Endothelial cell of umbilical vein (primary cell): ENCODE data around the gene PDX1. TPM values are rescaled to one million over a fixed set of nuclear protein-coding genes. Genes with fewer than 3 reads are reported as not detected.

Source experiments
- BruUV-seq: library from RNA; stranded (reverse); fragments of 400-500 nt; replicated peaks from 2 replicates; lab custom pipeline; 2021; lab: Mats Ljungman, UMichigan
- CTCF ChIA-PET: fragments of 300-600, 350-600 bp; sonication (Branson Sonifier 250); formaldehyde crosslinking; loops from one replicate; lab custom pipeline; 2021; ENCODE audit warnings: antibody characterized with exemption, inconsistent platforms; lab: Charles Lee
- POLR2A ChIA-PET: fragments of 300-600, 350-600 bp; sonication (Branson Sonifier 250); formaldehyde crosslinking; loops from one replicate; lab custom pipeline; 2021; ENCODE audit warnings: antibody characterized with exemption, inconsistent platforms; lab: Charles Lee
- DNase-seq: peaks from one replicate; pipeline ENCODE4 v3.0.0-alpha.2; 2011; ENCODE audit warnings: low read depth, low spot score
- FAIRE-seq: peaks from 2 replicates; lab custom pipeline; 2011; peaks lifted over from hg19 to GRCh38; lab: Jason Lieb, UNC
- H2AFZ ChIP-seq: 2 replicates; pipeline ENCODE4 v1.6.0; 2012; ENCODE audit warnings: low read depth, low read length, control low read depth, inconsistent platforms
- H3K27ac ChIP-seq: 2 replicates; pipeline ENCODE4 v1.5.1; 2011; ENCODE audit warnings: low read depth, mild to moderate bottlenecking, control low read depth, low read length, moderate library complexity; ENCODE audit not compliant: insufficient read depth
- H3K27me3 ChIP-seq, 2 experiments: 2 replicates each; pipeline versions ENCODE4 v1.6.0 to v1.6.1; 2011; ENCODE audit warnings: low read length in 2 of 2, mixed read lengths in 1 of 2; ENCODE audit not compliant: control insufficient read depth in 2 of 2, insufficient read depth in 2 of 2
- H3K36me3 ChIP-seq, 2 experiments: 2 replicates in 1 of 2; 3 replicates in 1 of 2; pipeline ENCODE4 v1.5.1; 2011; ENCODE audit warnings: low read length in 2 of 2, mild to moderate bottlenecking in 1 of 2, moderate library complexity in 1 of 2; ENCODE audit not compliant: control insufficient read depth in 2 of 2, insufficient read depth in 2 of 2; ENCODE audit errors: extremely low read depth in 1 of 2
- H3K4me1 ChIP-seq: 3 replicates; pipeline ENCODE4 v1.5.1; 2011; ENCODE audit warnings: mild to moderate bottlenecking, low read length; ENCODE audit not compliant: control insufficient read depth, insufficient read depth; ENCODE audit errors: extremely low read depth
- H3K4me2 ChIP-seq: 2 replicates; pipeline ENCODE4 v1.6.1; 2011; ENCODE audit warnings: low read length, control low read depth, mixed read lengths; ENCODE audit not compliant: insufficient read depth
- H3K4me3 ChIP-seq, 3 experiments: fragments of 200-600 bp in 1 of 3; sonication (generic), shearing (Covaris generic) in 1 of 3; replicated peaks in 1 of 3; 2 replicates each; pipeline ENCODE4 v1.5.1; 2011 to 2016; ENCODE audit warnings: control low read depth in 3 of 3, low read length in 3 of 3, mild to moderate bottlenecking in 2 of 3, inconsistent platforms in 1 of 3, low read depth in 1 of 3, moderate library complexity in 1 of 3; ENCODE audit not compliant: insufficient read depth in 1 of 3
- H3K79me2 ChIP-seq: 2 replicates; pipeline ENCODE4 v1.6.0; 2012; ENCODE audit warnings: low read length, inconsistent platforms; ENCODE audit not compliant: control insufficient read depth, insufficient read depth
- H3K9ac ChIP-seq: replicated peaks from 2 replicates; pipeline ENCODE3; 2011; ENCODE audit warnings: low read length, control low read depth; ENCODE audit not compliant: insufficient read depth; ENCODE audit errors: extremely low read depth
- H3K9me1 ChIP-seq: replicated peaks from 3 replicates; pipeline ENCODE4 v1.6.0; 2011; ENCODE audit warnings: mild to moderate bottlenecking, low read length; ENCODE audit not compliant: control insufficient read depth, insufficient read depth; ENCODE audit errors: extremely low read depth
- H3K9me3 ChIP-seq: replicated peaks from 2 replicates; pipeline ENCODE4 v1.5.1; 2012; ENCODE audit warnings: low read length, inconsistent platforms; ENCODE audit not compliant: control insufficient read depth, insufficient read depth
- H4K20me1 ChIP-seq: replicated peaks from 2 replicates; pipeline ENCODE3; 2011; ENCODE audit warnings: mild to moderate bottlenecking, low read length; ENCODE audit not compliant: control insufficient read depth, insufficient read depth; ENCODE audit errors: extremely low read depth
- EZH2 ChIP-seq: IDR thresholded peaks from 2 replicates; pipeline ENCODE4 v1.6.1; 2012; ENCODE audit warnings: borderline replicate concordance, low read depth, mild to moderate bottlenecking, moderate library complexity, low read length, inconsistent platforms; ENCODE audit not compliant: severe bottlenecking
- FOS ChIP-seq: IDR thresholded peaks from 2 replicates; pipeline ENCODE4 v1.6.1; 2011; ENCODE audit warnings: mild to moderate bottlenecking, low read length, moderate library complexity, borderline replicate concordance; ENCODE audit not compliant: insufficient read depth
- GATA2 ChIP-seq: IDR thresholded peaks from 2 replicates; pipeline ENCODE4 v1.7.0; 2011; ENCODE audit warnings: low read depth, mild to moderate bottlenecking, moderate library complexity, mixed read lengths, low read length; ENCODE audit not compliant: insufficient read length, insufficient read depth
- JUN ChIP-seq: IDR thresholded peaks from 2 replicates; pipeline ENCODE4 v1.6.1; 2011; ENCODE audit warnings: borderline replicate concordance, low read depth; ENCODE audit not compliant: insufficient read length, insufficient read depth
- MYC ChIP-seq: IDR thresholded peaks from one replicate; pipeline ENCODE4 v1.6.1; 2011; ENCODE audit warnings: mild to moderate bottlenecking, low read depth, low read length
- POLR2A ChIP-seq: IDR thresholded peaks from 2 replicates; pipeline ENCODE4 v1.6.1; 2012; ENCODE audit warnings: low read depth, mild to moderate bottlenecking, control low read depth, low read length
- dilution Hi-C: fragments of 300-500 bp; cut with MboI; formaldehyde crosslinking; loops from one replicate; pipeline ENCODE4 v1.15.0; 2019; ENCODE audit warnings: low sequenced_read_pairs; ENCODE audit not compliant: extremely low pct_ligation_motif_present
- intact Hi-C: fragments of 100-400 bp; cut with micrococcal nuclease; formaldehyde crosslinking; loops from one replicate; pipeline ENCODE4 v1.10.0; 2022
- polyA plus RNA-seq, 4 experiments: library from polyadenylated mRNA; depleted of rRNA in 3 of 4; stranded (reverse) in 3 of 4; unstranded in 1 of 4; fragments of >200 nt; gene quantifications; 2 replicates each; pipeline versions ENCODE4 v1.2.1 to v1.2.3, GENCODE V29; 2011 to 2012; ENCODE audit warnings: missing spikeins in 1 of 4
- total RNA-seq: library from RNA; stranded (reverse); gene quantifications from 2 replicates; pipeline ENCODE4 v1.2.3, GENCODE V29; 2021
- TF ChIP-seq, protein P1 (sequence below), 2 donors: IDR thresholded peaks; 1 replicate in 1 of 2; 2 replicates in 1 of 2; pipeline ENCODE4 v1.5.1; 2011; ENCODE audit warnings: low read length in 2 of 2, mild to moderate bottlenecking in 2 of 2, moderate library complexity in 2 of 2, control low read depth in 1 of 2, inconsistent platforms in 1 of 2, low read depth in 1 of 2; ENCODE audit not compliant: insufficient read depth in 1 of 2; ENCODE audit errors: extremely low read depth in 1 of 2

Gene PDX1
- total and polyA plus RNA-seq, 2 donors (not counting 3 experiments of a cell fraction or from before 2014, with no cell fraction given): not detected

DNA sequence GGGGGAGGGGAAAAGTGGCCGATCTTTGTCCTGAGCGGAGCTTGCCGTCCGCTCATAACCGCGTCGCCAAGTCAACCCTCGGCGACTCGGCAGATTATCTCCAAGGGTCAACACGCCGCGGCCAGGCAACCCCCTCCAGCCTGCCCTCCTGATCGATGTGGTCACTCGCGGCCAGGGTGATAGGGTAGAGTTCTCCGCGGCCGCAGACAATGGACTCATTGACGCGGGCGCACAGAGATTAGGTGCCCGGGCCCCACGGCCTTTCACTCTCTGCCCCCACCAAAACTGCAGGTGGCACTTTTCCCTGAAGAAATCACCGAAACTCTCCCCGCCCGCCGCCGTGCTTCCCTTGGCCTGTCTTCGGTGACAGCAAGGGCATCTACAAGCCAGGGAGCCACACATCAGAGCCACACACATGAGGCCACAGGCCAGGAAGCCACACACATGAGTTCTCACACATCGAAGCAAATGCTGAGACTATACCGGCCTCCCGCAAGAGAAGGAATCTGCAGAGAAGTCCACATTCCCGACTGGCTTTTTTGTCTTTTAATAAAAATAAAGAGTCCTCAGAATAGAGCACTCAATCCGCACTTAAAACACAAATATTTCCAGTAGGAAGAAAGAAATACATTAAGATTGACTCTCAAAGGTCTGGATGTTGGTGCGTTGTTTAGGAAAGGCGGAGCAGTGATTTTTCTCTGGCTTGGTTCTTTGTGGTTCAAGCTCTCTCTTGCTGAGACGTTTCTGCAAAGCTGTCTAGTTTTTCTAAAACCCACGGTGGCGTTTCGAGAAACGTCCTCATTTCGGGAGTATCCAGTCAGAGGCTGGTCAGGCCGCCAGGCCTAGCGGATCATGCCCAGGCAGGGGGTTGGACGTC, 1.5 kb upstream of the PDX1 start:
- Histone ChIP-seq H3K4me2 (no peak overlapping the region), H3K4me3 (no peak overlapping the region), H3K9ac (no peak overlapping the region), H4K20me1 (no peaks in the 10 kb centered on the region), H3K27ac (no peak overlapping the region), H3K36me3 (no peaks in the 10 kb centered on the region), H3K4me1 (peaks cover 7% of the 10 kb centered on the region), H3K9me1 (no peaks in the 10 kb centered on the region), H3K79me2 (no peaks in the 10 kb centered on the region), H3K27me3 (peaks cover 75 to 84% of the 10 kb centered on the region in 2 experiments), H3K9me3 (no peaks in the 10 kb centered on the region), H2AFZ (no peak overlapping the region)
- DNase-seq (no peak), FAIRE-seq (no peak)
- ChIA-PET CTCF (interaction anchor here (1.2 kb wide), 1 partner anchor 92 kb away, joined by 3 read pairs; no protein-coding TSS in a partner anchor), POLR2A (no interaction called here)
- no TSS peak for BruUV-seq
- no peak for TF ChIP-seq MYC
- no peak for TF ChIP-seq POLR2A
- TF ChIP-seq, protein P1, sequence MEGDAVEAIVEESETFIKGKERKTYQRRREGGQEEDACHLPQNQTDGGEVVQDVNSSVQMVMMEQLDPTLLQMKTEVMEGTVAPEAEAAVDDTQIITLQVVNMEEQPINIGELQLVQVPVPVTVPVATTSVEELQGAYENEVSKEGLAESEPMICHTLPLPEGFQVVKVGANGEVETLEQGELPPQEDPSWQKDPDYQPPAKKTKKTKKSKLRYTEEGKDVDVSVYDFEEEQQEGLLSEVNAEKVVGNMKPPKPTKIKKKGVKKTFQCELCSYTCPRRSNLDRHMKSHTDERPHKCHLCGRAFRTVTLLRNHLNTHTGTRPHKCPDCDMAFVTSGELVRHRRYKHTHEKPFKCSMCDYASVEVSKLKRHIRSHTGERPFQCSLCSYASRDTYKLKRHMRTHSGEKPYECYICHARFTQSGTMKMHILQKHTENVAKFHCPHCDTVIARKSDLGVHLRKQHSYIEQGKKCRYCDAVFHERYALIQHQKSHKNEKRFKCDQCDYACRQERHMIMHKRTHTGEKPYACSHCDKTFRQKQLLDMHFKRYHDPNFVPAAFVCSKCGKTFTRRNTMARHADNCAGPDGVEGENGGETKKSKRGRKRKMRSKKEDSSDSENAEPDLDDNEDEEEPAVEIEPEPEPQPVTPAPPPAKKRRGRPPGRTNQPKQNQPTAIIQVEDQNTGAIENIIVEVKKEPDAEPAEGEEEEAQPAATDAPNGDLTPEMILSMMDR (IDR thresholded peaks at IDR 0.05; ENCODE audit: extremely low read depth in 1 of 2, insufficient read depth in 1 of 2, low read depth in 1 of 2, low read length in 2 of 2): no peak
- TF ChIP-seq JUN: no peak
- no peak for TF ChIP-seq FOS
- TF ChIP-seq EZH2: peak; percentile 95
- no peak for TF ChIP-seq GATA2
- dilution Hi-C loops (no loop called here), intact Hi-C loops (no loop called here)
